ENCODE results near the gene ANO6.

DNA sequence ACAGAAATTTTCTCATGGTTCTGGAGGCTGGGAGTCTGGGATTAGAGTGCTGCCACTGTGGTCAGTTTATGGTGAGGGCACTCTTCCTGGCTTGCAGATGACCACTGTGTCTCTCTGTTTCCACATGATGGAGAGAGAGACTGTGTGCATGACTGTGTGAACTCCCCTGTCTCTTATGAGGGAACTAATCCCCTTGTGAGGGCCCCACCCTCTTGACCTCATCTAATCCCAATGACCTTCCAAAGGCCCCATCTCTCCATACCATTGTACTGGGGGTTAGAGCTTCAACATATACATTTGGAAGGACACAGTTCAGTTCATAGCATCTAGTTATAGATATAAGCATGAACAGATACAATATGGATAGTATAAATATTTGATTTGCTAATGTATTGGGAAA lies 31.7 kb downstream of the ANO6 start:
- TF ChIP-seq CTCF (IDR thresholded peaks at IDR 0.05) (no peak), ZFX (IDR thresholded peaks at IDR 0.05; ENCODE audit: borderline replicate concordance) (no peak)
